HCT116 (cell line): ENCODE measurements around the gene PHF13.

Source experiments
- EGR1 ChIP-seq: IDR thresholded peaks from 2 replicates; pipeline ENCODE4 v1.6.1; 2012; ENCODE audit warnings: low read depth
- EZH2 ChIP-seq: fragments of 200-600 bp; sonication (generic); IDR thresholded peaks from 2 replicates; pipeline ENCODE4 v1.6.1; 2017; ENCODE audit warnings: antibody characterized with exemption, mixed run types
- EZH2phosphoT487 ChIP-seq: fragments of 200-600 bp; IDR thresholded peaks from 2 replicates; pipeline ENCODE4 v1.6.1; 2018; ENCODE audit warnings: antibody characterized with exemption, borderline replicate concordance
- POLR2A ChIP-seq: IDR thresholded peaks from 2 replicates; pipeline ENCODE4 v1.7.0; 2011; ENCODE audit warnings: borderline replicate concordance; ENCODE audit not compliant: insufficient read depth, insufficient read length; ENCODE audit errors: extremely low read depth
- POLR2AphosphoS5 ChIP-seq: IDR thresholded peaks from 2 replicates; pipeline ENCODE4 v1.6.1; 2011; ENCODE audit warnings: mild to moderate bottlenecking, low read depth, low read length, moderate library complexity
- REST ChIP-seq: IDR thresholded peaks from 2 replicates; pipeline ENCODE4 v1.6.1; 2012; ENCODE audit warnings: low read depth
- SIN3A ChIP-seq: IDR thresholded peaks from 2 replicates; pipeline ENCODE4 v1.6.1; 2012; ENCODE audit warnings: low read depth
- SP1 ChIP-seq: IDR thresholded peaks from 2 replicates; pipeline ENCODE4 v1.6.1; 2012; ENCODE audit warnings: low read depth
- SRF ChIP-seq: IDR thresholded peaks from 2 replicates; pipeline ENCODE4 v1.6.1; 2012; ENCODE audit warnings: low read depth
- ZFX ChIP-seq: fragments of 450-650 bp; IDR thresholded peaks from 2 replicates; pipeline ENCODE4 v1.6.1; 2017
- ZNF274 ChIP-seq: fragments of 200-500 bp; sonication (Bioruptor generic); IDR thresholded peaks from 2 replicates; pipeline ENCODE4 v1.6.1; 2014; ENCODE audit warnings: mild to moderate bottlenecking, low read depth, low read length, inconsistent platforms
- TF ChIP-seq, protein P1 (sequence below): IDR thresholded peaks from 2 replicates; pipeline ENCODE4 v1.6.1; 2012
- TF ChIP-seq, protein P2 (sequence below), 3 experiments: fragments of 200-600 bp in 1 of 3; sonication (generic) in 1 of 3; IDR thresholded peaks in 2 of 3; conservative IDR thresholded peaks in 1 of 3; 2 replicates each; pipeline ENCODE4 v1.5.1; 2012 to 2017; ENCODE audit warnings: low read depth in 2 of 3, low read length in 2 of 3, antibody characterized with exemption in 1 of 3, borderline replicate concordance in 1 of 3, control low read depth in 1 of 3, mild to moderate bottlenecking in 1 of 3, mixed read lengths in 1 of 3, mixed run types in 1 of 3, moderate library complexity in 1 of 3; ENCODE audit not compliant: insufficient read depth in 1 of 3
- TF ChIP-seq, protein P3 (sequence below): IDR thresholded peaks from 2 replicates; pipeline ENCODE4 v1.6.1; 2012

- TF ChIP-seq ZFX (no peak), SRF (no peak), SIN3A (no peak), POLR2AphosphoS5 (no peak), POLR2A (no peak), REST (no peak), EZH2phosphoT487 (no peak), SP1 (no peak), ZNF274 (no peak), EZH2 (no peak), EGR1 (no peak)
- TF ChIP-seq, protein P1, sequence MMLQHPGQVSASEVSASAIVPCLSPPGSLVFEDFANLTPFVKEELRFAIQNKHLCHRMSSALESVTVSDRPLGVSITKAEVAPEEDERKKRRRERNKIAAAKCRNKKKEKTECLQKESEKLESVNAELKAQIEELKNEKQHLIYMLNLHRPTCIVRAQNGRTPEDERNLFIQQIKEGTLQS, result no peak
- TF ChIP-seq, protein P2, sequence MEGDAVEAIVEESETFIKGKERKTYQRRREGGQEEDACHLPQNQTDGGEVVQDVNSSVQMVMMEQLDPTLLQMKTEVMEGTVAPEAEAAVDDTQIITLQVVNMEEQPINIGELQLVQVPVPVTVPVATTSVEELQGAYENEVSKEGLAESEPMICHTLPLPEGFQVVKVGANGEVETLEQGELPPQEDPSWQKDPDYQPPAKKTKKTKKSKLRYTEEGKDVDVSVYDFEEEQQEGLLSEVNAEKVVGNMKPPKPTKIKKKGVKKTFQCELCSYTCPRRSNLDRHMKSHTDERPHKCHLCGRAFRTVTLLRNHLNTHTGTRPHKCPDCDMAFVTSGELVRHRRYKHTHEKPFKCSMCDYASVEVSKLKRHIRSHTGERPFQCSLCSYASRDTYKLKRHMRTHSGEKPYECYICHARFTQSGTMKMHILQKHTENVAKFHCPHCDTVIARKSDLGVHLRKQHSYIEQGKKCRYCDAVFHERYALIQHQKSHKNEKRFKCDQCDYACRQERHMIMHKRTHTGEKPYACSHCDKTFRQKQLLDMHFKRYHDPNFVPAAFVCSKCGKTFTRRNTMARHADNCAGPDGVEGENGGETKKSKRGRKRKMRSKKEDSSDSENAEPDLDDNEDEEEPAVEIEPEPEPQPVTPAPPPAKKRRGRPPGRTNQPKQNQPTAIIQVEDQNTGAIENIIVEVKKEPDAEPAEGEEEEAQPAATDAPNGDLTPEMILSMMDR (IDR thresholded peaks at IDR 0.05 in 2 of 3, conservative IDR thresholded peaks at IDR 0.05 in 1 of 3; ENCODE audit: borderline replicate concordance in 1 of 3, insufficient read depth in 1 of 3, low read depth in 2 of 3, low read length in 2 of 3), result no peak
- TF ChIP-seq, protein P3, sequence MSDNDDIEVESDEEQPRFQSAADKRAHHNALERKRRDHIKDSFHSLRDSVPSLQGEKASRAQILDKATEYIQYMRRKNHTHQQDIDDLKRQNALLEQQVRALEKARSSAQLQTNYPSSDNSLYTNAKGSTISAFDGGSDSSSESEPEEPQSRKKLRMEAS, result no peak
Measured at GRCh38 chr1:6651909-6652308, 38.4 kb downstream of the PHF13 start.
